Fibroblast of upper back skin (primary cell): ENCODE data around the gene SUPT6H.

Experiments used
- DNase-seq: peaks from one replicate; pipeline ENCODE4 v3.0.0-alpha.2; 2013

The SUPT6H gene

GRCh38 chr17:28661635-28662526 is at the start of gene SUPT6H, which contains the start of gene SDF2:
TSS of gene SUPT6H (plus strand) at chr17:28662205. CDS start at chr17:28673402, 11,197 bp downstream.
TSS of gene SDF2 (minus strand) at chr17:28661906. CDS start at chr17:28661876, 30 bp downstream.
- DNase-seq, result peak; percentile 82

- DNase-seq, result no peak
Measured at GRCh38 chr17:28612531-28612930, 49.5 kb upstream of the SUPT6H start.

- peak; percentile 26 for DNase-seq
Measured at GRCh38 chr17:28612936-28613872, 48.8 kb upstream of the SUPT6H start.

DNA sequence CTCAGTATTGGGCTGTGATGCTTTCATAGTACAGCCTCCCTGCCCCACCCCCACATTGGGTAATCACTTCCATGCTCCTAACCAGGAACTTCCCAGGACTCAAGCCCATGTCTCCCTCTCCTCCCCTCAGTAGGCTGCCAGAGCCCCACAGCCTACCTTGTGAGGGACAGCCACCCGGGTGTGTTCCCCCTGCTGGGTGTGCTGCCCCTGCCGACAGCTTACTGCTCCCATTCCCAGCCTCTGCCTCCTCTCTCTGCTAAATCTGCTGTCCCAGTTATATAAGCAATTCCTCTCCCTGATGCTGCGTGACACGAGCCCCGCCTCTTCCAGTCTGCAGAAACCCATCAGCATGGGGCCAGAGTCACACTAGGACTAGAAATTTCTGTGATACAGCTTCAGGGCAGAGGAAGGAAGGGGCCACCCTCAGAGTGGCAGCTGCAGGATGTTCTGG is 48.0 kb upstream of the SUPT6H start, which contains the start of gene RSKR:
RSKR (minus strand) TSS at position 255 of the 451 bp plus-strand sequence; CDS start at position 231, 24 bp downstream.
- no peak for DNase-seq

GRCh38 chr17:28615260-28615940 is 46.6 kb upstream of the SUPT6H start:
- DNase-seq, result no peak

DNA sequence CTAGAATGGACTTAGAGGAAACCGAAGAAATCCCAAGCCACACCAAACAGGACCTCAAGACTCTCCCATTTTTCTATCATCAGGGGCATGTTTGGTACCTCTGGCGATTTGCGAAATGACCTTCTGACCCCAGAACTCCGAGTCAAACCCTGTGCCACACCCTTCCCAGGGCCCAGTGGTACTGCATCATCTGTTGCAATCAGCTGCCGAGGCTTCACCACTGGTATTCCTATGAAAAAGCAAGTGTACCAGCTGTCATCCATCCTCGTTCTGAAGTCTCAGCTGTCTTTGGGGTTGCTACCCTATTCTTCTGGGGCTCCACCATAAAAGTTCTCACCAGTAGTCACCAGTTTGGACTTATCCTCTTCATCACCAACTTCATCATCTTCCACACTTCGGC is 45.7 kb upstream of the SUPT6H start:
- no peak for DNase-seq

GRCh38 chr17:28618464-28618863 is 43.5 kb upstream of the SUPT6H start:
- no peak for DNase-seq

GRCh38 chr17:28620010-28620409 is 42.0 kb upstream of the SUPT6H start:
- no peak for DNase-seq

DNA sequence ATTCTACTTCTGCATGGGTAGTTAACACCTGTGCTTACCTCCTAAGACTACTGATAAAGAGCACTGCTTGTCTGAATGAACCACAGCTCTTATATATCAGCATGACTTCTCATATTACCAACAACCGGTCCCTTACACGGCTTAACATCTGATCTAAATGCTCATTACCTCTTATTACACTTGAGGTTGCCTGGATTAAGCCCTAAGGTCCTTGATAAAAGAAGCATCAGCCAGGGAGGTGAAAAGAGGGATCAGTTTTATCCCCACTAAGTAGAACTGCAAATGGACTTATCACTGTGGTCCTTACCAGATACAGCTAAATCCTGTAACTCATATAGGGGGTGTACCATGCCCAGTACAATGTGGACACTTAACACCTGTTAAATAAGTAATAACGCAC is 39.8 kb upstream of the SUPT6H start:
- DNase-seq, result no peak

DNA sequence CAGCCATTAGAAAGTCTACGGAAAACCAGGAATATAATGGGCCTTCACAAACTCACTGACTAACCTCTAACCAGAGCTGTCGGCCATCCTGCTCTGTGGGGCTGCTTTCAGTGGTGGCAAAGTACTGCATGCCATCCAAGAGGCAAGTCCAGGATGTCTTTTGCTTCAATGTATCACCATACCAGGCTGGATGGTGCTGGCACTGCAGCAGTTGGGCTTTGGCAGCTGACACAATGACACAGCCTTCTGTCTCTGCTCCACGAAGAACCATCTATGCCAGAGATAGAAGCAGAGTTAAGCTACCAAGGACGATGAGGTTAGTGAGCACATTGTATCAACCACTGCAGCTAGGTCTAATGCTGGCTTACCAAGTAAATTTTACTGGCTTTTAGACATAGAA is 38.3 kb upstream of the SUPT6H start:
- no peak for DNase-seq

DNA sequence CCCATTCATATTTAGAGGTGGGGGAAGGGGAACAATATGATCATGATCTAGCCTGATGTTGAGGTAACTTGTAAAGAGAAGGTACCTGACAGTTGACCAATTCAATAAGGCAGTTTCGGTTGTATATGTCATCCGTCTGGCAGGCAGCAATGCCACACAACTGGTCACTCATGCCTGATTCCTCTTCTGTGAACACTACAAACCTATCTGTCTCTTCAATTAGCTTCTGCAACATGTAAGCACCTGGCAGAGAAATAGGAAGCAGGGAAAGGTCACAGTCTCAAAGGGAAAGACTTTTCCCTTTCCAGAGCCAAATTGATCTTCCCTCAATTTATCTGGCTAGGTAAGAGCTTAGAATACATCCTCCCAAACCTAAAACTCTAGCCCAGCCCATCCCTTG is 37.9 kb upstream of the SUPT6H start:
- DNase-seq, result no peak

DNA sequence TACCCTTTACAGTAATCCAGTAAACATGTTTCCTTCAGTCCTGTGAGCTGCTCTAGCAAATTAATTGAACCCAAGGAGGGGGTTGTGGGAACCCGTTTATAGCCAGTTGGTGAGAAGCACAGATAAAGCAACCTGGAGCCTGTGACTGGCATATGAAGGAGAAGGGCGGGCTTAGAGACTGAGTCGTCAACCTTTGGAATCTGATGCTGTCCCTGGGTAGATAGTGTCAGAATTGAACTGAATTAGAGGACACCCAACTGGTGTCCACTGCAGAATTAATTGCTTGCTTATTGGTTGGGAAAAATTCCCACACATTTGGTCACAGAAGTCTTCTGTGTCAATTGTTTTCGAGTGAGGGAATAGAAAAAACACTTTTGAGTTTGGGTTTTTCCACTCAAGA is 35.2 kb upstream of the SUPT6H start:
- DNase-seq, result no peak

- no peak for DNase-seq
Measured at GRCh38 chr17:28634206-28634865, 27.7 kb upstream of the SUPT6H start.

- no peak for DNase-seq
Measured at GRCh38 chr17:28635506-28635905, 26.5 kb upstream of the SUPT6H start.

GRCh38 chr17:28641579-28641978 is 20.4 kb upstream of the SUPT6H start:
- no peak for DNase-seq

GRCh38 chr17:28643983-28644786 is 17.8 kb upstream of the SUPT6H start:
- DNase-seq, result peak; percentile 22

- DNase-seq, result peak; percentile 93
Measured at GRCh38 chr17:28644787-28645575, 17.0 kb upstream of the SUPT6H start, which contains the start of gene BLTP2. TSS of gene BLTP2 (minus strand) at chr17:28645158. CDS start at chr17:28645056, 102 bp downstream.

GRCh38 chr17:28645576-28645939 is 16.4 kb upstream of the SUPT6H start:
- no peak for DNase-seq

DNA sequence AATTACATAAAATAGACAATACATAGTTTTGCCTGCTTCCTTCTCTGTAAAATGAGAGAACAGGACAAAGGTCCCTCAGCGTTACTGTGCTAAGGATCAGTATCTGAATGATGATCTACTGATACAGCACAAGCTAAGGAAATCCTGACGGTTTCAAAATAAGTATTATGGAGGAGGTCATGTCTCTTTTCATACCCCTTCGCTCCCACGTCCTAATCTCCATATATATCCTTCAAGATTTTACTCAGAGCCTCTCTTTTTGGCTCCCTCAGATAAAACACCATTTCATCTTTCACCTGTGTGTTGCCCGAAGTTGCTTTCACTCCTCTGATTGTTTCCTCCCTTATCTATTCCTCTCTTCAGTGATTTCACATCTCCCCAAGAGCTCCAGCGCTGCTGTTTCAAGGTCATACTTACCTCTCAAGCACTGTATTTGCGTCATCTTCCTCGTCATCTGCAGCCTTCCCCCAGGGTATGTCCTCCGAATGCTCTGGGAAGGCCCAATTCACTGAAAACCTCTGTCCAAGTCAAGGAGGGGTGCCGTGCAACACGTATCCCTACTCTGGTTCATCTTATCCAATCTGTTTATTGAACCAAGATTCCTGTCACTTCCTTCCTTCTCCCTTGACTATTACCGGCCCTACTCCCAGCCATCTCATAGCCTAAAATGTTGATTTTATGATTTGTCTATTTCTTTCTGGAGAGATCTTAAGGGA is 15.8 kb upstream of the SUPT6H start:
- DNase-seq, result no peak

DNA sequence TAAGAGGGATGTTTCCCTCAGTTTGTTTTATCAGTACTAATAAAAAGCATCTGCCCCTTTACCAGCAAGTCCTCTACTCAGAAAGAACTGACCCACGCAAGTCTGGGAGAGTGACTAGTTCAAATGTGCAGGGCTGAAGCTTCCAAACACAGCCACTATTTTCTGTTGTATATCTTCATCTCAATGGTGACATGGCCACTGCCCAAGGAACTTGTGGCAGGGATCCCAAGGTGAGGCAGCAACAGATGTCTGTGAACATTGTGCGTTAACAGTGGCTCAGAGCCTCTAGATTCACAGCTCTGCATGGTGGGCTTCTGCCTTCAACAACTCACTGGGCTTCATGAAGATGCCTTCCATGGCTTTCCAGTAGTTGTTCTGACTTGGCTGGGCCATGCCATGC is 13.3 kb upstream of the SUPT6H start:
- DNase-seq, result no peak
